COR-L47 (cell line): Measurements from ENCODE around the gene E2F6.

Source experiments
- DNase-seq: peaks from one replicate; lab custom pipeline; 2025; lab: John Stamatoyannopoulos, UW

The E2F6 gene

DNA sequence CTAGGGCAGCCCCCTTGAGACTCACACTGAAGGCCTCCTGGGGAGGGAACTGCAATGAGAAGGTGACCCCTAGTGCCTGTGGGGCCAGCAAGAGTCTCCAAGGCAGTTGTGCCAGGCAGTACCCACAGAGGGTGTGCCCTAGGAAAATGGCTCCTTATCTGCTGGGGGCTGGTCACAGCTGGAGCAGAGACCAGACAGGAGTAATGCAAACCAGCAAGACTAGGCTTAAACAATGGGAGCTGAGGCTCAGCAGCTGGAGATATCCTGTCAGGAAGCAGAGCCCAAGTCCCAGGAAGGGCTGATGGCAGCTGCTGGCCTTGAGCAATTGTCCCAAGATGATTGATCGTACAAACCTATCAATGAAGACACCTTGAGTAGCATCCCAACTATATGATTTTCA is 26.8 kb upstream of the E2F6 start:
- DNase-seq = no peak

DNA sequence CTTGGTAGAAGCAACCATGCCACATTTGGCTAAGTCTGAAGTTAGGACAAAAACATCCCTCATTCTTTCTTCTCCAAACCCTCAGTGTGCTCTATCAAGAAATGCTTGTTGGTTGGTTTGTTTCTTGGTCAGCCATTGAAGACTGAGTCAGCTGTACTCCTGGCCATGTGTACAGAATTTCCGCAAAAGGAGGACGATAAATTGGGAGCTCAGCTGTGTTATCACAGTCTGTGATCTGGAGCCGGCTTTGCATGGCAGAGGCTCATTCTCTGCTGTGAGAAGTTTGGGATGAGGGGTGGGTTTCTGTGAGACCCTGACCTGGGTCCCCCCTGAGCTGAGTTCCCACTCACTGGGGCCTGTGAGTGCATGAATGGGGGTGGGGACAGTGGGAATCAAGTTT is 26.3 kb upstream of the E2F6 start:
- DNase-seq = no peak

DNA sequence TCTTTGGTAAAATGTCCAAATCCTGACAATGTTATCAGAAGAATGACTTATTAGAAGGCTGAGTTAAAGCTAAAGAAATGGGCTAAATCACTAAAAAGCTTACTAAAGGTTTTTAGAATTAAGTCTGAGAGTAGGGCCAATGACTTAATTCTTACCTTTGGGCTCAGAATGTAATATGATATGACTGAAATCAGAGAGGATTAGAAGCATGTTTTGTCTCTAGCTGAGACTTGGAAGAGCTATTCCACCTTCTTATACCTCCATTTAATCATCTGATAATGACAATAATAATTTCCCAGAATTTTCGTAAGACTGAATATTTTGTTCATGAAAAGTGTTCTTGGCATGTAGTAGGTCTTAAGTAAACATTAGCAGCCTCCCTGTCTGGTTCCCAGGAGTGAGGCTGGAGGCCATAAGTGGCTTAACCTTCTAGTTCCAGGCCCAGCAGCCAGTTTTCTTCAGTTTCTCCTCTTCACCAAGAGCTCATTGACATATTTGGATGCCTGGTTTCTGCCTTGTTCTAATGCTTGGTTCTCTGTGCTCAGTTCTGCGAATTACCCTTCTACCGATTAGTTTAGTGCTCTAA is 25.5 kb upstream of the E2F6 start:
- no peak for DNase-seq

DNA sequence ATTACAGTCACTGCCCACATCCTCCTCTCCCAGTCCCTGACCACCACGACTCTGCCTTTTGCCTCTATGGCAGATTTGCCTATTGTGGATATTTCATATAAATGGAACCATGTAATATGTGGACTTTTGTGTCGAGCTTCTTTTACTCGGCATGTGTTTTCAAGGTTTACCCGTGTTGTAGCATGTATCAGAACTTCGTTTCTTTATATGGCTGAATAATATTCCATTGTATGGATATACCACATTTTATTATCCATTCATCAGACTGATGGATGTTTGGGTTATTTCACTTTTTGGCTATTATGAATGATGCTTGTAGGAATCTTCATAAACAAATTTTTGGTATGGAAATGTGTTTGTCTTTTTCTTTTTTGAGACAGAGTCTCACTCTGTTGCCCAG is 24.2 kb upstream of the E2F6 start:
- no peak for DNase-seq

DNA sequence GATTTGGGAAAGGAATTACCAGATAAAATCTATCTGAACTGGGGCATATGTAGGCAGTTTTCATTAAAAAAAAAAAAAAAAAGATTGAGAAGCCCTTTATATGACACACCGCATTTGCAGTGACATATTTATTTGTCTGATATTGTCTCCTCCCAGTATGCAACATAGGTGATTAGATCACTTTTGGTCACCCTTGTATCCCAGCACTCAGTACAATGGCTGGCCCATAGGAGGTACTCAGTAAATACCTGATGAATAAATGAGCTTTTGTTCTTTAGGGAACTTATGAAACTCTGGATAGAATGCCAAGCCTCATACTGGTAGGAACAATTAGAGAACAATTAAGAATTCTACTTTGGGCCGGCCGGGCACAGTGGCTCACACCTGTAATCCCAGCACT is 22.8 kb upstream of the E2F6 start:
- no peak for DNase-seq

DNA sequence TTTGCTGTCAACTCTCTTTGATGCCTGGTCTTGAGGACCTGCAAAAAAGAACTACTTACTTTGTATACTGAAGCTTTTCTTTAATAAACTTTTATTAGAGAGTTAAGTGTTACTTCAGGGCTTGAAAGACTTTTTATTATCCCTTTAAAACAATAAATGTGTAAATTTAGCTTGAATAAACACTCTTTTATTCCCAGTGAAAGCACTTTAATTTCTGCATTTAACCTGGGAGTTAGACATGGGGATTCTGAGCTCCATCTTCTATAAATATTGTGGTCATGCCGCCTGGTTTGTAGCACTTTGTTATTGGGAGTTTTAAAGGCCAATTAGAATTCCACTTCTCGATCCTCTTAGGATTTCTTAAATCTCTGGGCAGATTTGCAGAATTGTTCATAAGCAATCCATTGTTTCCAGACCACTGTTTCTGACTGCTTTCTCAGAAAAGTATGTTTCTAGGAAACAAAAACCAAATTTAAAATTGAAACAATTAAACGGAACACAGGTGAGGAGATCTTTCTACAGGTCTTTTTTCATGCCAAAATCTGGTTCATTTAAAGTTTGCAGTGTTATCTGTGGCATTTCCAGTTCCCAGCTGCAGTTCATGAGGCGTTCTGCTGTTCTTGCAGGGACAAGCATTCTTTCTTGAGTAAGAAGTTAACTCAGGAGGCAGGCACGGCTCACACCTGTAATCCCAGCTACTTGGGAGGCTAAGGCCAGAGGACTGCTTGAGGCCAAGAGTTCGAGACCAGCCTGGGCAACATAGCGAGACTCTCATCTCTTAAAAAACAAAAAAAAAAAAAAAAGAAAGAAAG is 18.1 kb upstream of the E2F6 start:
- no peak for DNase-seq

DNA sequence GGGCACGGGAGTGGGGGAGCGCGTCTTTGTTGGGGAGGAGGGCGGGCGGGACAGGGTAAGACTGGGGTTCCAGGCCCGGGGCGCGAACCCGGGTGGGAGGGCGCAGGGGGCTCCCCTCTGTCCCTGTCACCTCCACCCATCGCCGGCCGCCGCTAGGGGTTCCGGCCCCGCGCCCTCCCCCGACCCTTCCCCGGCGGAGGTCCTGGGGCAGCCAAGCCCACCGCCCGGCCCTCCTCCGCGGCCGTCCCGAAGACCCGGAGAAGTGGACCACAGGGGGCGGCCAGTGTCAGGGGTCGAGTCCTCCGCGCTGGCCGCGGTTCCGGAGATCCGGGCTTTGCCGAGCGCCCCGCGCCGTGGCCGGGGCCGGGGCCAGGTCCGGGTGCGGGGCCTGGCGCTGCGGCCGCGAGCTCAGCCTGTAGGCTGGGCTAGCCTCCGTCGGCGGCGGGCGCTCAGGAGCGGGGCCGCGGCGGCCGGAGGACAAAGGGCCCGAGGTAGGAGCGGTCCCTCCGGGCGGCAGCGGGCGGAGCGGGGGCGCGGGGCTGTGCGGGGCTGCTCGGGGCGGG is 16.6 kb upstream of the E2F6 start:
- DNase-seq = no peak

DNA sequence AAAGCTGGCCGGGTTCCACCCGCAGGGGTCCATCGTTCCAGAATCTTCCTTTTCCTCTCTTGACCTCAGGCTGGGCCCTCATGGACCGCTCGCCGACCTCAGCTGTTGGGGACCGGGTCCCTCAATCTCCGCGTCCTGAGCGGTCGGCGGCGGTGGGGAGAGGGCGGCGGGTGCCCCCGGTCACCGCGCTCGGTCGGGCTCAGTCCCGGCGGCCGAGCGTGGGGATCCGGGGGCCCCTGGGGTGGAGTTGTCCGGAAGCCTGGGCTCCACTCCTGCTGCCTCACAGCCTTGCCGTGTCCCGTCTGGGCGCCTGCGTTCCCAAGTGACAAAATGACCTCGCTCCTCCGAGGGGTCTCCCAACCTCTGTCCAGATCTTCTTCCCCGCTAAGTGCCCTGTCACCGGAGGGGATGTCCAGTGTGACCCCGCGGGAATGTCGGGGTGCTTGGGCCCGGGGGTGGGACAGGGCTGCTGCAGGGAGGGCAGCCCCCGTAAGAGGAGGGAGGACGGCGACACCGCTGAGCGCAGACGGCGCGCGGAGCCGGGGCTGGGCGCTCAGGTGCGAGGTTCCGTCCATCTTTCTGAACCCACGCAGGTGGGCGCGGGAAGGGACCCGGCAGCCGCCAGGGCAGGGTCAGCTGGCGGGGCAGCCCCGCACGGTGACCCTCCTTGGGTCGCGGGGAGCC is 16.0 kb upstream of the E2F6 start:
- no peak for DNase-seq

DNA sequence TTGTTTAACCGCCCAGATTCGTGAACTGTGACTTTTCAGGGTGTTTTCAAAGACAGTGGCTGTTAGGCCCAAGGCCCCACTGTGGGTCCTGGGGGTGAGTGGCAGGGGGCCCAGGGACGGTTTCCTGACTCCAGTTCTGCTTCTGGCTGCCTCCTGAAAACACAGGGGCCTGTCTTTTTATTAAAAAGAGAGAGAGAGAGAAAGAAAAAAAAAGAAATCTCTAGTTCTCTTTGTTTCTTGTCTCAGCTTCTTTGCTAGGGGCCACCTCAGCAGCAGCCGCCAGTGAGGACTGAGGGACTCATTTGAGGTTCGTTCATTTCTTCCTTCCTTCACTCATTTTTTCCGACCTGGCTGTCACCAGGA is 15.4 kb upstream of the E2F6 start:
- DNase-seq = no peak

DNA sequence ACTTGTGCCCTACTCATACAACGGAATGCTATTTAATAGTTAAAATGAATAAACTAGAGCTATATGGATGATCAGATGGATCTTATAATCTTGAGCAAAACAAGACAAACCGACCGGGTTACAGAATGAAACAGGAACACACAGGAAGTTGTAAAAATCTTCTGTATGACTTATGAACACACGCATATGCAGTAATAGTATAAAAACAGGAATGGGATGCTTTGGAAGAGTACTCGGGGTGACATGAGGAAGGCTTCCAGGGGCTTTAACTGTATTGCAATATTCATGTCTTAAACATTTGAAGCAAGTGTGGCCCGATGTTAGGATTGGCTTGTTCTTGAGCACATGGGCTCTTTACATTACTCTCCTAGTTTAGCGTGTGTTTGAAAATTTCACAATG is 14.9 kb upstream of the E2F6 start:
- DNase-seq = no peak

DNA sequence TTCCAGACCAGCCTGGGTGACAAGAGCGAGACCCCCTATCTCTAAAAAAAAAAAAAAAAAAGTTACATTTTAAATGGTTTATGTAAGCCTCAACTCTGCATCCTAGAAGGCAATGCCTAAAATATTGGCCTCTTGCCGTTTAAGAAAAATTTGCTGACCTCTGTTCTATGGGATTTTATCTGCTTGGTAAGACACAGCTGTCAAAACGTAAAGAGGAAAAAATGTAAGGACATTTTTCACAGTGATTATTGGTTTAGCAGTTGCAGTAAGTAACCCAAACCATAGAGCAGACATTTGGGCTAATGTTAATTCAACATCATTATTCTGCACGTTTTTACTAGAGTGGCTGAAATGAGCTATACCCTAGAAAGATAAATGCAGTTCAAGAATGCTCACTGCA is 14.4 kb upstream of the E2F6 start:
- DNase-seq = no peak

DNA sequence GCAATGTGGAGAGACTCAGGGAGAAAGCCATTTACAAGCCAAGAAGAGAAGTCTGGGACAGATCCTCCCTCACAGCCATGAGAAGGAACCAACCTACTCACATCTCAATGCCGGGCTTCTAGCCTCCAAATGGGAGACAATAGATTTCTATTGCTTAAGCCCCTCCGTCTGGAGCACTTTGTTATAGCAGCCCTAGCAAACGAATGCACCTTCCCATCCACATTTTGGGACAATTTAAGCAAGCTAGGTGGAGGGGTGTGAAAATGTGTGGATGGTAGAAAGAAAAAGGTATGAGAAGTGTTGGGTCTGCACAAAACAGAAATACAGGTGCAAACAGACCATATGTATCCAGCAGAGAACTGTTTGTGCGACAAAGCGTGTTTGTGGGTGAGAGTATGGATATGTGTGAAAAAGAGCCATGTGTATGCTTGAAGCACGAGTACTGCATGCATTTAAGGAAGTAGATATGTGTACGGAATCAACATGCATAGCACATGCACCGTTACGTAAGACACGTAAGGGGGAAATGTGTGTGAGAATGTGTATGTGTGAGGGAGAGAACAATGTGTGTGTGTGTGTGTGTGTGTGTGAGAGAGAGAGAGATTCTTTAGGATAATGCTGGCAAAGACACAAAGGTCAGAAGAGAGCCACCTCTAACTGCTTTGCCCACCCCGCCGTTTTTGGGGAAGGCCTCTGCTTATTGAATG is 13.1 kb upstream of the E2F6 start:
- no peak for DNase-seq

DNA sequence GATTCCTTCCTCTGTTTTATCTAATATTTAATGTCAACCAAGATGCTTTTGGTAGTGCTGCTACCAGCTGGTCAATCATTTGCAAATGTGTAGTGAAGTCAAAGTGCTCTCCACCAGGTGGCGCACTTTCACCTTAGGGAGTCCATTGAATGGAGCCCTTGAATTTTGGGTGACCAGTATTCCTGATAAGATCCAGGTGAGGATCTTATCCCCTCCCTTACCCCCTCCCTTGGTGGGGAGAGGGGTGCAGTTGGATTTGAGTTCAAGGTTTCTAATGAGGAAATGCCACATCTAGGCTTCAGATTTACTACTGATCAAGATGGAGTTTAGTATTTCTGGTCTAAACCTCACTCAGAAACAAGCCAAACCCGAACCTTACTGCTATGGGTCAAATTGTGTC is 12.0 kb upstream of the E2F6 start:
- peak; percentile 90 for DNase-seq

DNA sequence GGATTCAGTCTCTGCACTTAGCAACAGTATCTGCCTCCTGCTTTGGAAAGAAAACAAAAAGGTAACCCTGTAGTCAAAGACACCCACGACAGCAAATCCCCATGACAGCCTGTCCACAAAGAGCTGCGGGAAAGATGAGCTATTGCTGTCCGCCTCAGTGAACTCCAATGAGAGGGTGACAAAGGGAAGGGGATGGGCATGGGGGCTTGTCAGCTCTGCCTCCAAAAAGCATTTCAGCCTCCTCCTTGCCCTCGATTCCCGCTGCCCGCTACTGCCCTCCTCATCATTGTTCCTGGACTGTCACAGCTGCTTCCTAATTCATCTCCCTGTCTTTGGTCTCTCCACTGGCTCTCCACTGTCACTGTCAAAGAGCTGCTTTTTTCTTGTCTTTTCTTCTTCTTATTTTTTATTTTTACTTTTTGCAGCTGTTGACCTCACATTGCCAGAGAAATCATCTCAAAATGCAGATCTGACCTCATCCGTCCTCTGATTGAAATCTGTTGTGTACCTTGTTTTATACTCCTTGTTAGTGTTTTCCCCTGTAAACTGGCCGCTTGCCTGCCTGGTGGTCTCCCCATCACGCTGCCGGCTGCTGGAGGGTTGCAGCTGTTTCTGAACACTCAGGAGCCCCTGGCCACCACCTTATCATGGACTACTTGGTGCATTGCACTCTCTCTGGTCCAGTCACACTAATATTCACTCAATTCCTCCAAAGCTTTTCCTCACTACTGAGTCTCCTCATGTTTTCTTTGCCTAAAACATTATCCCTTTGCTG is 7.9 kb upstream of the E2F6 start:
- peak; percentile 9 for DNase-seq

DNA sequence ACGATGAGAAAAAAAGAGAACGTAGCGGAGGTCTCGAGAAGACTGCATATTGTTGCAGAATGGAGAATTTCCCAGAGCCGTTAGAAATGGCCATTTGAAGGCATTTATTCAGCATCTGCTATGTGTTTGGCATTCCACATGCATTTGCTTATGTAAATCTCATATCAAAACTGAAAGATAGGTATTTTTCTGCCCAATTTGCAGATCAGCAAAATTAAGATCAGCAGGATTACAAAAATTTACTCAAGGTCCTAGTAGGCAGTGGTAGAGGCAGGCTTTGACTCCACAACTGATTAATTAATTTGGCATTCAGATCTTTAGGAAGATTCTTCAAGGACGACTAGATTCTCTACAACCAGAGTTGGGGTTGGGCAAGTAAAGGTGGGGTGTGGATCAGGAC is 1.8 kb upstream of the E2F6 start:
- DNase-seq = no peak

DNA sequence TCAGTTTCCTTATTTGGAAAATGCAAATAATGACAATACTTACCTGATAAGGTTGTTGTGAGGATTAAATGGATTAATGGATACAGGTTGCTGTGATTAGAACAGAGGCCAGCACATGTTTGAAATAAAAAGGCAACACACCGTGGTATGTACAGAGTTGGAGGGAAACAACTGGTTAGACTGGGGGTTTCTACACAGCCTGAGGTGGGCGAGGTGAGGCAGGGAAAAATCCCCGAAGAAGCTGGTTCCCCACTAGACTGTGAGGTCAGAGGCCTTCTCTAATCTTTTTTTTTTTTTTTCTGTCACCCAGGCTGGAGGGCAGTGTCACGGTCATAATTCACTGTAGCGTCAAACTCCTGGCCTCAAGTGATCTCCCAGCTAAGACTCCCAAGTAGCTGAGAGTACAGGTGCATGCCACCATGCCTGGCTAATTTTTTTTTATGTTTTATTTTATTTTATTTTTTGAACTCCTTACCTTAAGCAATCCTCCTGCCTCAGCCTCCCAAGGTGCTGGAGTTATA is 1.2 kb upstream of the E2F6 start:
- DNase-seq = no peak

DNA sequence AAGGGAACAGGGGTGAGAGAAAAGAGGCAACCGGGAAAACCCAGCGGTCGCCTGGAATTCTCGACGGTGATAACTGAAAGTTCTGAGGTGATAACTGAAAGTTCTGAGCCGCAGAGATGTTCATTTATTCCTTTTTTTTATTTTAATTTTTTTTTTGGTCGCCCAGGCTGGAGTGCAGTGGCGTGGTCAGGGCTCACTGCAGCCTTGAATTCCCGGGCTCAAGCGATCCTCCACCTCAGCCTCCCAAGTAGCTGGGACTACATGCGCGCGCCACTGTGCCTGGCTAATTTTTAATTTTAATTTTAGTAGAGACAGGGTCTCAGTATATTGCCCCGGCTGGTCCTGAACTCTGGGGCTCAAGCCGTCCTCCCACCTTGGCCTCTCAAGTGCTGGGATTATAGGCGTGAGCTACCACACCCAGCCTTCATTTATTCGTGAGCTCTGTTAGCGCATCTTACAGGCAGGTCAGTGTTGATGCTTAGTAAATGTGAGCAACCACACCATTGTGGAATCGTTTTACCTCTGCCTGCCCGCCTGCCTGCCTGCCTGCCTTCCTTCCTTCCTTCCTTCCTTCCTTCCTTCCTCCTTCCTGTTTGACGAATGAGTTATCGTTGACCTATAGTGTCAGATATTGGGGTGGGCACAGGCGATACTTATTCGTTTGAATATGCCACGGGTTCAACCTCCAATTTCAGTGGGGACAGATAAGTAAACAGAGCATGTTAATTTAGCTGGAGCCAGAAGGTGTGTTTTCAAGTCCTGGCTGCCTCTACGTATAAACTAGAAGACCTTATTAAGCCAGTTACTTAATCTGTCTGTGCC is 557 bp upstream of the E2F6 start:
- DNase-seq = peak; percentile 8

DNA sequence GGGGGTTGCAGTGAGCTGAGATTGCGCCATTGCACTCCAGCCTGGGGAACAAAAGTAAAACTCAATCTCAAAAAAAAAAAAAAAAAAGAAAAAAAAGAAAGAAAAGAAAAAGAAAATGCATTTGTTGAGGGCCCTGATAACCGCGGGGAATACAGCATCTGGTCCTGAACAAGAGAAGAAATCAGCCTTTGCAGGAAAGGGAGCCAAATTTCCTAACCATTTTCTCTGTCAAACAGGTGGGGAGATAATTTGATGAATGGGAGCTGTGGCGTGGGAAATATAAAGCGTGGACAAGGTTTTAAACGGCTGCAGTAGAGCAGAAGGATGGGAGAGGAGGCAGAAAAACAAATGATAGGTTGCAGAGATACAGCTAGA is 864 bp downstream of the E2F6 start:
- no peak for DNase-seq

DNA sequence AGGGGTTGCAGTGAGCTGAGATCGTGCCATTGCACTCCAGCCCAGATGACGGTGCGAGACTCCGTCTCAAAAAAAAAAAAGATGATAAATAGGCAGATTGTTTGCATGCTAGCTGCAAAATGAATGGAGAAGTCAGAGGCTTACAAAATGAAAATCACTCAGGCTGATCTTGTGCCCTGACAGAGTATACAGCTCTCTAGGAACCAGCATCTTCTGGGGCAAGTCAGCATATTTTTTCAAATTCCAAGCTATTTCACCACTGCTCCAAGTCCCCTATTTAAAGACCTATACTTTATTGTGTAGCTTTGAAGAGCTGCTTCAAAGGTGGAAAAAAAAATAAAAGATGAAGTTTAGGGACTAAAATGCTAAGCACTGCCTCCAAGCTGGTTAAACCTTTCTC is 6.1 kb downstream of the E2F6 start:
- no peak for DNase-seq

DNA sequence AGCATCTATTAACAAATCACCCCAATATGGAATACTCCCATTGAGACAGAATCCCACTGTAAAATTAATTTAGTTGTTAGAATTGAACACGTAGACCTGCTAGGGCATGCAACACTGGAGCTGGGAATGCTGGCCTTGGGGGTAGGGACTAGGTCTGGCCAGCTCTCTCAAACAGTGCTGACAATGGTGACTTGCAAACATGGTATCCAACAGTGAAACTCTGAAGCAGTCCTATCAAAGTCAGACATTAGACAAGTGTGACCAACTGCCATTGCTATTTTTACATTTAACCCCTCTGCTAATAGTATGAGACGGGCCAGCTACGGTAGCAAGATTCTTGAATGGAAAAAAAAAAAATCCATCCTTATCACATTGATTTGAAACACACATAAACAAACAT is 7.2 kb downstream of the E2F6 start:
- DNase-seq = no peak

DNA sequence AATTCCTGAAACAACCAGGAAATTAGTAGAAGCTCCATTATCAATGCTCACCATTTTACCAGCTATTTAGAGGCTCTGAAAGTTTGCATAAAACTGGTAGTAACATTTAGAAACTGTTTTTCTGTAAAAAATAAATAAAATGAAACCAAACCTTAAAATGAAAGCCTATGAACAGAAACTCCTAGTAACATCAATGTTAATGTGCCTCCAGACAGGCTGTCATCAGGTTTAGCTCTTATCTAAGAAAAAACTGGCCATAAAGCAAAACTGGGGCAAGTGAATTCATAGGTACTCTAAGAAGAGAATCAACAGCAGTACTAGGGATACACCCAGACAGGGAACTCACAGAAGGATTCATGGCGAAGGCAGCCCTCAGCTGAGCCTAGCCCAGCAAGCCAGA is 8.0 kb downstream of the E2F6 start:
- no peak for DNase-seq
